ENCODE data around the gene TBATA. TPM values are rescaled to one million over a fixed set of nuclear protein-coding genes. Genes with fewer than 3 reads are reported as not detected.

TBATA gene
- total RNA-seq, 1 donor from 2014 or later: not detected

GRCh38 chr10:70809011-70809611 is 23.9 kb upstream of the TBATA start:
- DNase-seq (ENCODE audit: low read depth): no peak

GRCh38 chr10:70807556-70807955 is 22.4 kb upstream of the TBATA start:
- DNase-seq (ENCODE audit: low read depth): no peak

GRCh38 chr10:70806841-70807240 is 21.7 kb upstream of the TBATA start:
- DNase-seq (ENCODE audit: low read depth): no peak

- peak; percentile 22 for DNase-seq (ENCODE audit: low read depth)
These were observed 20.5 kb upstream of the TBATA start for GRCh38 chr10:70805619-70806215.

- DNase-seq (ENCODE audit: low read depth): no peak
These were observed 19.2 kb upstream of the TBATA start for GRCh38 chr10:70804421-70804808.

- DNase-seq (ENCODE audit: low read depth): no peak
These were observed 18.7 kb upstream of the TBATA start for GRCh38 chr10:70803775-70804420.

- no peak for DNase-seq (ENCODE audit: low read depth)
These were observed 16.7 kb upstream of the TBATA start for GRCh38 chr10:70801854-70802253.

GRCh38 chr10:70799124-70799523 is 13.9 kb upstream of the TBATA start:
- no peak for DNase-seq (ENCODE audit: low read depth)

GRCh38 chr10:70797840-70798239 is 12.7 kb upstream of the TBATA start:
- no peak for DNase-seq (ENCODE audit: low read depth)

- no peak for DNase-seq (ENCODE audit: low read depth)
These were observed 10.4 kb upstream of the TBATA start for GRCh38 chr10:70795613-70796012.

- no peak for DNase-seq (ENCODE audit: low read depth)
These were observed 6.3 kb upstream of the TBATA start for GRCh38 chr10:70791386-70792039.

- peak; percentile 61 for DNase-seq (ENCODE audit: low read depth)
These were observed 1.7 kb upstream of the TBATA start for GRCh38 chr10:70786799-70787415.

GRCh38 chr10:70784471-70784870 is 706 bp downstream of the TBATA start:
- DNase-seq (ENCODE audit: low read depth): no peak

GRCh38 chr10:70784016-70784415 is 1.2 kb downstream of the TBATA start:
- no peak for DNase-seq (ENCODE audit: low read depth)

GRCh38 chr10:70782746-70783680 is 2.2 kb downstream of the TBATA start:
- DNase-seq (ENCODE audit: low read depth): no peak

GRCh38 chr10:70782086-70782745 is 3.0 kb downstream of the TBATA start:
- no peak for DNase-seq (ENCODE audit: low read depth)

- DNase-seq (ENCODE audit: low read depth): no peak
These were observed 3.6 kb downstream of the TBATA start for GRCh38 chr10:70781461-70782051.

- no peak for DNase-seq (ENCODE audit: low read depth)
These were observed 4.4 kb downstream of the TBATA start for GRCh38 chr10:70780772-70781171.

GRCh38 chr10:70780370-70780760 is 4.8 kb downstream of the TBATA start:
- DNase-seq (ENCODE audit: low read depth): no peak
